ENCODE measurements around the gene FYB1.

The FYB1 gene

DNA sequence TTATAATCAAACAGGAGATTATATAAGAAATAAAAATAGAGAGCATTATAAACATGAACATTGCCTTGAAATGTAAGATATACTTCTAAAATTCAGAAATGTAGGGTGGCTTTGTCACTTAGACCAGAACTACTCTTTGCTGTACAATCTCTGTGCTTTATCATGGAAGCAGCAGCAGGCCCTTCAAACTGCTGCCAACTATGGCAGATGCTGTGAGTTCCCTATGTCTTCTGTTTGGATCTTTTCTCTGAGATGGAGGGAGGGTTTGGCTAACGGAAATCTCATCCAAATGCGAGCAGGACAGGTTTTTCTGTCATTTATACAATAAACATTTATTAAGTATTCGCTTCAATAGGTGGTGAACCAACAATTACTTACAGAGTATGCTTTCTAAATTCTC, 110.4 kb downstream of the FYB1 start:
- no peak for DNase-seq (ENCODE audit: low spot score)
- H3K4me3 ChIP-seq, result no peak overlapping the region
- H3K27ac ChIP-seq, result no peak overlapping the region
- TF ChIP-seq, protein P1, sequence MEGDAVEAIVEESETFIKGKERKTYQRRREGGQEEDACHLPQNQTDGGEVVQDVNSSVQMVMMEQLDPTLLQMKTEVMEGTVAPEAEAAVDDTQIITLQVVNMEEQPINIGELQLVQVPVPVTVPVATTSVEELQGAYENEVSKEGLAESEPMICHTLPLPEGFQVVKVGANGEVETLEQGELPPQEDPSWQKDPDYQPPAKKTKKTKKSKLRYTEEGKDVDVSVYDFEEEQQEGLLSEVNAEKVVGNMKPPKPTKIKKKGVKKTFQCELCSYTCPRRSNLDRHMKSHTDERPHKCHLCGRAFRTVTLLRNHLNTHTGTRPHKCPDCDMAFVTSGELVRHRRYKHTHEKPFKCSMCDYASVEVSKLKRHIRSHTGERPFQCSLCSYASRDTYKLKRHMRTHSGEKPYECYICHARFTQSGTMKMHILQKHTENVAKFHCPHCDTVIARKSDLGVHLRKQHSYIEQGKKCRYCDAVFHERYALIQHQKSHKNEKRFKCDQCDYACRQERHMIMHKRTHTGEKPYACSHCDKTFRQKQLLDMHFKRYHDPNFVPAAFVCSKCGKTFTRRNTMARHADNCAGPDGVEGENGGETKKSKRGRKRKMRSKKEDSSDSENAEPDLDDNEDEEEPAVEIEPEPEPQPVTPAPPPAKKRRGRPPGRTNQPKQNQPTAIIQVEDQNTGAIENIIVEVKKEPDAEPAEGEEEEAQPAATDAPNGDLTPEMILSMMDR (IDR thresholded peaks at IDR 0.05), result no peak

DNA sequence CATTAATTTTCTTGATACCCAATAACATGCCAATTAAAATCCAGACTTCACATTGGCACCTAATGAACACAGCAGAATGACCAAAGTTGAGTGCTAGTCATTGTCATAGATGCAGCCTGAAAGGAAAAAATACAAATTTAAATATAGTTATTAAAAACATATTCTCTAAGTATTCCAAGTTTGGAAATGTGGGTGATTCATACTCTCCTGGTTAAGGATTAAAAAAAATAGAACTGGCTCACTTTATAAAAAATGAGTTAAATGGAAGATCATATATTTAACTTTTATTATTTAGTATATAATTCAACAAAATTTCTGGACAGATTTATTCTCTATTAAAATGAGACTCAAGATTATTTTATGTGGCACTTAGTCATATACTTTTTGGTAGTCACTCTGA, 112.0 kb downstream of the FYB1 start:
- no peak for DNase-seq (ENCODE audit: low spot score)
- TF ChIP-seq, protein P1 (IDR thresholded peaks at IDR 0.05), result no peak
- H3K4me3 ChIP-seq, result no peak overlapping the region
- H3K27ac ChIP-seq, result no peak overlapping the region

DNA sequence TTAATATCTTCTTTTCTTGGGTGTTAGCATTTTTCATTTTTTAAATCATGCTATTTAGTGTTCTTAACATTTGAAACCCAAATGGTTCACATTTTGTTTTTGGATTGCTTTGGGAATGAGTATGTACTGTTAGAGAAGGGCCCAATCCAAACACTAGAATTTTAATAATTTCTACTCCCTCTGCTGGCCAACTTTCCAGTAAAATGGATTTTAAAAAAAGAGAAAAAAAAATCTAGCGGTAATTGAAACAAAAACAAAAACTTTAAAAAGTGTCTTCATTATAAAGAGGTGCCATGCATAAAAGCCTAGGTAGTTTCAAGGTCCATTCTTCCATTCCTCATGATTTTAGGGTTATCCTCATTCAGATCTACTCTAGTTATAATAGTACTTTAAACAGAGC, 113.0 kb downstream of the FYB1 start:
- TF ChIP-seq, protein P1 (IDR thresholded peaks at IDR 0.05), result no peak
- Histone ChIP-seq H3K4me3 (no peak overlapping the region), H3K27ac (no peak overlapping the region)
- no peak for DNase-seq (ENCODE audit: low spot score)

GRCh38 chr5:39104221-39104620, 115.1 kb downstream of the FYB1 start:
- DNase-seq (ENCODE audit: low spot score), result no peak
- TF ChIP-seq, protein P1 (IDR thresholded peaks at IDR 0.05), result no peak
- H3K4me3 ChIP-seq, result no peak overlapping the region
- H3K27ac ChIP-seq, result no peak overlapping the region

DNA sequence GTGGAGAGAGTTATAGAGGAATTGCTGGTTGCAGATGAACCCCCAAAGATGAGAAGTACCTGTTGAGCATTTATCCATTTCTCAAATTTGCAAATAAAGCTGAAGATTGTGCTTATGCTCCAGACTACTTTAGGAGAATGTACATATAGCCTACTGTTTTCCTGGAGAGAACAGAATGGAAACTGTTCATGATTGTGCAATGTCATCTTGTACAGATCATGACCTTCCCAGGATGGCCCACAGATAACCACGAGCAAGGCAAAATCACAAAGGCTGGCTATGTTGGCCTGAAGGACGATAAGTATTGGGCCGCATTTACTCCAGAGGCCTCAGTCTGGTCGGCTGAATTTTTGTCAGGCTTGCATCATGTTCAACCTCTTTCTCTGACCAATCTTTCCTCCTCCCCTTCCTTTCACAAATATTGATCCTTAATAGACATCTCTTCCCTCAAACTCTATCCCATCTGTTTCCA, 116.6 kb downstream of the FYB1 start:
- no peak overlapping the region for H3K4me3 ChIP-seq
- no peak for DNase-seq (ENCODE audit: low spot score)
- TF ChIP-seq, protein P1 (IDR thresholded peaks at IDR 0.05), result no peak
- H3K27ac ChIP-seq, result no peak overlapping the region

- no peak overlapping the region for H3K4me3 ChIP-seq
- TF ChIP-seq, protein P1 (IDR thresholded peaks at IDR 0.05), result no peak
- H3K27ac ChIP-seq, result no peak overlapping the region
- no peak for DNase-seq (ENCODE audit: low spot score)
Observed at GRCh38 chr5:39100851-39101396, 118.4 kb downstream of the FYB1 start.

DNA sequence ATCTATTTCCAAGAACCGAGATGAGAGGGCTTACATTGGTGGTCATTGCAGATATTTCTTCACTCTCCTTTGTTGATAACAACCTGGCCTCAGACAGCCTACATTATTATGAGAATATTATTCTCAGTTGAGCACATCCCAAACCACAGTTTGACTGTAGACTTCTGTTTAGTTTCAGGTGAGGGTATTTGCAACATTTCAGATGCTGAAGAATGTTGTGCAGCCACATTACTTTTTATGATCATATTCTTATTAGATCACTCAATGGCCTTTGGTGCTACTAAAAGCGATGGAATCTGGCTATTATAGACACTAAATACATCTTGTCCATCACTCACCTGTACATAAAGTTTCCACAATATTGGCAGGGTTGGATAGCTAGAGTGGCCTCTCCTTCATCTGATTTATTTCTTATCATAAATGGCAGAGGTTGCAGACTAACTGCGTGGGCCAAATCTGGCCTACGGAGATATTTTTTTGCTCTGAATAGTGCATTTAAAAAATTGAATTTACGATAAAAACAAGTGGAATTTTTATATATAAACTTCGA, 119.0 kb downstream of the FYB1 start:
- no peak overlapping the region for H3K27ac ChIP-seq
- H3K4me3 ChIP-seq, result no peak overlapping the region
- DNase-seq (ENCODE audit: low spot score), result no peak
- TF ChIP-seq, protein P1 (IDR thresholded peaks at IDR 0.05), result no peak

Data from coronary artery (tissue), 2 donors.